ENCODE measurements around the gene ADH4.

GRCh38 chr4:99117876-99118693 lies 26.0 kb downstream of the ADH4 start:
- peak in 1 of 3 experiments; percentile 23 for TF ChIP-seq CTCF (IDR thresholded peaks at IDR 0.05)
- no peak for TF ChIP-seq POLR2A (IDR thresholded peaks at IDR 0.05)

Measured in testis (tissue), 2 donors.